VCaP (cell line): ENCODE measurements around the gene EVPL.

ENCODE experiments used
- H3K27ac ChIP-seq: fragments of 450-650 bp; 2 replicates; pipeline ENCODE4 v1.5.1; 2017
- CTCF ChIP-seq: fragments of 450-650 bp; conservative IDR thresholded peaks from 2 replicates; pipeline ENCODE4 v1.5.1; 2017; ENCODE audit warnings: mild to moderate bottlenecking, moderate library complexity

The EVPL gene

GRCh38 chr17:75975757-75976174, 51.3 kb downstream of the EVPL start:
- no peak for TF ChIP-seq CTCF
- H3K27ac ChIP-seq = peak overlapping the region; percentile 98; the same call in 1 of the 2 replicates

GRCh38 chr17:75975187-75975586, 51.9 kb downstream of the EVPL start:
- H3K27ac ChIP-seq = peak overlapping the region; percentile 98; the same call in 1 of the 2 replicates

GRCh38 chr17:75970626-75971025, 56.5 kb downstream of the EVPL start:
- TF ChIP-seq CTCF = no peak
- peak overlapping the region; percentile 25 for H3K27ac ChIP-seq

GRCh38 chr17:75970011-75970523, 57.0 kb downstream of the EVPL start:
- no peak for TF ChIP-seq CTCF
- H3K27ac ChIP-seq = peak overlapping the region; percentile 25

- 0 out of 2 replicates have a peak overlapping the region, but pooled peaks have one; percentile 25 for H3K27ac ChIP-seq
These were observed 58.1 kb downstream of the EVPL start for GRCh38 chr17:75969044-75969443.

GRCh38 chr17:75965468-75965867, 61.6 kb downstream of the EVPL start:
- TF ChIP-seq CTCF = no peak
- H3K27ac ChIP-seq = no peak overlapping the region

- peak overlapping the region; percentile 66 for H3K27ac ChIP-seq
- TF ChIP-seq CTCF = no peak
These were observed 67.1 kb downstream of the EVPL start for GRCh38 chr17:75959839-75960511.

GRCh38 chr17:75959051-75959838, 67.9 kb downstream of the EVPL start:
- TF ChIP-seq CTCF = no peak
- H3K27ac ChIP-seq = peak overlapping the region; percentile 66
